Epithelial cell of proximal tubule (primary cell): ENCODE data around the gene PDE6A. TPM values are rescaled to one million over a fixed set of nuclear protein-coding genes. Genes with fewer than 3 reads are reported as not detected.

Experiments used
- DNase-seq: peaks from one replicate; pipeline ENCODE4 v3.0.0-alpha.2; 2011; ENCODE audit warnings: low read depth
- H3K4me3 ChIP-seq: 2 replicates; pipeline ENCODE4 v1.5.1; 2011; ENCODE audit warnings: low read depth, mild to moderate bottlenecking, low read length
- CTCF ChIP-seq: conservative IDR thresholded peaks from 2 replicates; pipeline ENCODE4 v1.5.1; 2012; ENCODE audit warnings: low read depth, mild to moderate bottlenecking, low read length
- total RNA-seq: library from RNA; depleted of rRNA; stranded (reverse); fragments of >200 nt; gene quantifications from 2 replicates; pipeline ENCODE4 v1.2.3, GENCODE V29; 2015

PDE6A gene
- total RNA-seq, 1 donor from 2014 or later: not detected

DNA sequence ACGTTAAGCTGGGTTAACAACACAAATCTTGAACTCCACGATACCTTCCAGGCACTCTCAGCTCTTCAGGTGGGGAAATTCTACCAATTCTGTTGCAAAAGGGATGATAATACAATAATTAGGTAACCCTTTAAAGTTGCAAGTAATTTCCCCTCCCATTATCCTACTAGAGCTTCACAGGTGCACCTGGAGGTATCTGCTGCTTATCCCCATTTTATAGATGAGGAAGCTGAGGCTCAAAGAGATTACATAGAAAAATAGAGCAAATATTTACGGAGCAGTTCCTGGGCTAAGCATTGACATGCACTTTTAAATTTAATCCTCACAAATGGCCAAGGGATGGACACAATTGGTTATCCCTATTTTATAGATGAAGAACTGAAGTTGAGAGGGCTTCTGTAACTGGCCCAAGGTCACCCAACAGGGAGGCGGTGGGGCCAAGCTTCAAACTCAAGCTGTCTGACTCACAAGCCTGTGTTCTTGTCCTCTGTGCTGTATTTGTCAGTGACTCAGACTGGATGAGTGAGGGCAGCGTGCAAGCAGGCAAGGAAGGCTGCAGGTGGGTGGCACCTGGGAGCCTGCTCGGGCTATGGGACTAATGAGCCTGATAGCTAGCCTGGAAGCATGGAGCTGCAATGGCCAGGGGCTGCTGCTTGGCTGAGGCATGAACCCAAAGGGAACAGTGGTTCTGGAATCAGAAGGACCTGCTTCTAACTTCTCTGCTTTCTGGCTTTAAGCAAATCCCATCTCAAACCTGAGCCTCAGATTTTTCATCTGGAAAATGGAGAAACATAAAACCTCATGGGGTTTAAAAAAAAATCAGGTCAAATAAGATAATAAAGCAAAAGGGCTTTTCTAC, 105.5 kb downstream of the PDE6A start:
- no peak for DNase-seq
- H3K4me3 ChIP-seq: no peak overlapping the region
- no peak for TF ChIP-seq CTCF

DNA sequence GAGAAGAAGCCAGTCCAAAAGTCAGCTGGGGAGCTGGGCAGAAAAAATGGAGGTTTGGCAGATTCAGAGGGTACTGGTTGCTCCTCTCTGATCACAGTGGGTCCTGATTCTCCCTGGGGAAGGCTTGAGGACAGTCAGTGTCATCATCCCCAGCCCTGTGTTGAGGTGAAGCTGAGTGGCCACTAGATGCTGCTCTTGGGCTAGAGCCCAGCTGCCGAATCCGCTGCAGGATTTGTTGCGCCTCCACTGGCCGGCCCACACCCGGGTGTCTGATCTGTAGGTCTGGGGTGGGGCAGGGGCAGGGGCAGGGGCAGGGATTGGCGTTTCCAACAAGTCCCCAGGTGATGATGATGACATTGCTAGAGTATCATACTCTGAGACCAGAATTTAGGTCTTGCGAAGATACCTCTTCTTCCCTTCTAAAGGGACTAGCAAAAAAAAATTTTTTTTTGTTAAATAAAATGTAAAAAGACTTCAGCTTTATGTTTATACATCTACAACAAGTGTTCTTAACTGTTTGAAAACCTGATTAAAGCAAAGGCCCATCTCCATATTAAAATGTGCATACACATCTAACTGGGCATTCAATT, 106.8 kb downstream of the PDE6A start:
- no peak for DNase-seq
- no peak overlapping the region for H3K4me3 ChIP-seq
- peak; percentile 88 for TF ChIP-seq CTCF

DNA sequence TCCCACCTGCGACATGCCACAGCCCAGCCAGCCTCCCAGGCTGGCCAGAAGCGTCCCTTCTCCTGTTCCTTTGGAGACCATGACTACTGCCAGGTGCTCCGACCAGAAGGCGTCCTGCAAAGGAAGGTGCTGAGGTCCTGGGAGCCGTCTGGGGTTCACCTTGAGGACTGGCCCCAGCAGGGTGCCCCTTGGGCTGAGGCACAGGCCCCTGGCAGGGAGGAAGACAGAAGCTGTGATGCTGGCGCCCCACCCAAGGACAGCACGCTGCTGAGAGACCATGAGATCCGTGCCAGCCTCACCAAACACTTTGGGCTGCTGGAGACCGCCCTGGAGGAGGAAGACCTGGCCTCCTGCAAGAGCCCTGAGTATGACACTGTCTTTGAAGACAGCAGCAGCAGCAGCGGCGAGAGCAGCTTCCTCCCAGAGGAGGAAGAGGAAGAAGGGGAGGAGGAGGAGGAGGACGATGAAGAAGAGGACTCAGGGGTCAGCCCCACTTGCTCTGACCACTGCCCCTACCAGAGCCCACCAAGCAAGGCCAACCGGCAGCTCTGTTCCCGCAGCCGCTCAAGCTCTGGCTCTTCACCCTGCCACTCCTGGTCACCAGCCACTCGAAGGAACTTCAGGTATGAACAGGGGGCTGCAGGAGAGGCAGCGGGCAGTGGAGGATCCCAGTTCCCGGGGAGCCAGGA, 108.0 kb downstream of the PDE6A start:
- no peak overlapping the region for H3K4me3 ChIP-seq
- TF ChIP-seq CTCF: no peak
- DNase-seq: no peak

- no peak for DNase-seq
- TF ChIP-seq CTCF: peak; percentile 89
- no peak overlapping the region for H3K4me3 ChIP-seq
These were observed 110.2 kb downstream of the PDE6A start for GRCh38 chr5:149834246-149834855.

DNA sequence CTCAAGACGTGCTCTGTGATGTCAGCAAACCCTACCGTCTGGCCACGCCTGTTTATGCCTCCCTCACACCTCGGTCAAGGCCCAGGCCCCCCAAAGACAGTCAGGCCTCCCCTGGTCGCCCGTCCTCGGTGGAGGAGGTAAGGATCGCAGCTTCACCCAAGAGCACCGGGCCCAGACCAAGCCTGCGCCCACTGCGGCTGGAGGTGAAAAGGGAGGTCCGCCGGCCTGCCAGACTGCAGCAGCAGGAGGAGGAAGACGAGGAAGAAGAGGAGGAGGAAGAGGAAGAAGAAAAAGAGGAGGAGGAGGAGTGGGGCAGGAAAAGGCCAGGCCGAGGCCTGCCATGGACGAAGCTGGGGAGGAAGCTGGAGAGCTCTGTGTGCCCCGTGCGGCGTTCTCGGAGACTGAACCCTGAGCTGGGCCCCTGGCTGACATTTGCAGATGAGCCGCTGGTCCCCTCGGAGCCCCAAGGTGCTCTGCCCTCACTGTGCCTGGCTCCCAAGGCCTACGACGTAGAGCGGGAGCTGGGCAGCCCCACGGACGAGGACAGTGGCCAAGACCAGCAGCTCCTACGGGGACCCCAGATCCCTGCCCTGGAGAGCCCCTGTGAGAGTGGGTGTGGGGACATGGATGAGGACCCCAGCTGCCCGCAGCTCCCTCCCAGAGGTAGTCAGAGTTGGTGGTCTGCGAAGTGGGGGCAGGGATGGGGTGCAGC, 111.3 kb downstream of the PDE6A start:
- no peak for TF ChIP-seq CTCF
- H3K4me3 ChIP-seq: no peak overlapping the region
- DNase-seq: no peak

DNA sequence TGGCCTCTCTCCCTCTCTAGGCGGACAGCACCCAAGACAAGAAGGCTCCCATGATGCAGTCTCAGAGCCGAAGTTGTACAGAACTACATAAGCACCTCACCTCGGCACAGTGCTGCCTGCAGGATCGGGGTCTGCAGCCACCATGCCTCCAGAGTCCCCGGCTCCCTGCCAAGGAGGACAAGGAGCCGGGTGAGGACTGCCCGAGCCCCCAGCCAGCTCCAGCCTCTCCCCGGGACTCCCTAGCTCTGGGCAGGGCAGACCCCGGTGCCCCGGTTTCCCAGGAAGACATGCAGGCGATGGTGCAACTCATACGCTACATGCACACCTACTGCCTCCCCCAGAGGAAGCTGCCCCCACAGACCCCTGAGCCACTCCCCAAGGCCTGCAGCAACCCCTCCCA, 112.0 kb downstream of the PDE6A start:
- no peak for DNase-seq
- no peak for TF ChIP-seq CTCF
- no peak overlapping the region for H3K4me3 ChIP-seq
